GM19238 (cell line): ENCODE data around the gene TLR2.

Experiments used
- DNase-seq: peaks from one replicate; pipeline ENCODE4 v3.0.0; 2011; ENCODE audit warnings: low spot score; ENCODE audit not compliant: insufficient read length

Gene TLR2

GRCh38 chr4:153729895-153730294, 45.8 kb downstream of the TLR2 start:
- no peak for DNase-seq

- no peak for DNase-seq
Observed at GRCh38 chr4:153731239-153731638, 47.2 kb downstream of the TLR2 start.

GRCh38 chr4:153733751-153734448, 49.8 kb downstream of the TLR2 start:
- no peak for DNase-seq

GRCh38 chr4:153735906-153736461, 51.9 kb downstream of the TLR2 start:
- DNase-seq: no peak

- DNase-seq: no peak
Observed at GRCh38 chr4:153741541-153741940, 57.5 kb downstream of the TLR2 start.

GRCh38 chr4:153745651-153746050, 61.6 kb downstream of the TLR2 start:
- no peak for DNase-seq

GRCh38 chr4:153747406-153747955, 63.4 kb downstream of the TLR2 start:
- no peak for DNase-seq

GRCh38 chr4:153748378-153748777, 64.3 kb downstream of the TLR2 start:
- no peak for DNase-seq

GRCh38 chr4:153750197-153750817, 66.2 kb downstream of the TLR2 start:
- DNase-seq: peak; percentile 37

- no peak for DNase-seq
Observed at GRCh38 chr4:153755186-153755585, 71.1 kb downstream of the TLR2 start.
